K562 (cell line): ENCODE measurements around the gene MAP4K4. TPM values are rescaled to one million over a fixed set of nuclear protein-coding genes. Genes with fewer than 3 reads are reported as not detected.

ENCODE experiments used
- ATAC-seq: fragments of 200-7000 bp; cut with Tn5 transposase; 3 replicates; pipeline ENCODE4 v1.9.1; 2020; ENCODE audit warnings: moderate library complexity
- BruUV-seq: library from RNA; stranded (reverse); fragments of 400-500 nt; replicated peaks from 2 replicates; lab custom pipeline; 2021; lab: Mats Ljungman, UMichigan
- CTCF ChIA-PET: fragments of 300-600 bp; formaldehyde crosslinking; extraction: SDS; loops from one replicate; lab custom pipeline; 2021; ENCODE audit warnings: low intra/inter-chr PET ratio; lab: Yijun Ruan, JAX
- POLR2A ChIA-PET: fragments of 300-600, 350-650 bp; sonication (Branson Sonifier 250); formaldehyde crosslinking; extraction: SDS; loops from one replicate; lab custom pipeline; 2021; ENCODE audit warnings: antibody characterized with exemption, inconsistent platforms; lab: Yijun Ruan, JAX
- DNase-seq, 4 experiments: peaks; one replicate each; pipeline versions ENCODE4 v3.0.0 to v3.0.0-alpha.2; 2011 to 2018; ENCODE audit warnings: low spot score in 3 of 4, mixed read lengths in 3 of 4; ENCODE audit errors: extremely low read depth in 1 of 4
- FAIRE-seq: peaks from 2 replicates; lab custom pipeline; 2011; peaks lifted over from hg19 to GRCh38; lab: Jason Lieb, UNC
- H2AFZ ChIP-seq: 2 replicates; pipeline ENCODE4 v1.6.0; 2011; ENCODE audit warnings: low read depth, low read length, control low read depth, inconsistent platforms
- H3K27ac ChIP-seq: fragments of 200-600 bp; 3 replicates; pipeline ENCODE4 v1.8.0; 2011; ENCODE audit warnings: low read depth, mild to moderate bottlenecking, control low read depth, inconsistent platforms, low read length, moderate library complexity, mixed read lengths; ENCODE audit errors: extremely low read depth
- H3K27me3 ChIP-seq, 2 experiments: fragments of 300-600 bp in 1 of 2; 2 replicates in 1 of 2; 3 replicates in 1 of 2; pipeline versions ENCODE4 v1.6.0 to v1.8.0; 2011; ENCODE audit warnings: inconsistent platforms in 2 of 2, low read length in 2 of 2, mild to moderate bottlenecking in 1 of 2, mixed read lengths in 1 of 2, moderate library complexity in 1 of 2; ENCODE audit not compliant: control insufficient read depth in 2 of 2, insufficient read depth in 2 of 2
- H3K36me3 ChIP-seq: fragments of 300-600 bp; 3 replicates; pipeline ENCODE4 v1.8.0; 2011; ENCODE audit warnings: mild to moderate bottlenecking, low read length, inconsistent platforms; ENCODE audit not compliant: control insufficient read depth, insufficient read depth
- H3K4me1 ChIP-seq, 2 experiments: fragments of 200-600 bp in 1 of 2; replicated peaks in 1 of 2; 2 replicates in 1 of 2; 3 replicates in 1 of 2; pipeline versions ENCODE4 v1.5.1 to v1.8.0; 2011; ENCODE audit warnings: inconsistent platforms in 2 of 2, low read length in 2 of 2, mild to moderate bottlenecking in 1 of 2, mixed read lengths in 1 of 2, moderate library complexity in 1 of 2; ENCODE audit not compliant: control insufficient read depth in 2 of 2, insufficient read depth in 2 of 2
- H3K4me2 ChIP-seq: 2 replicates; pipeline ENCODE4 v1.6.1; 2011; ENCODE audit warnings: low read length, control low read depth, inconsistent platforms, mixed read lengths; ENCODE audit not compliant: insufficient read depth
- H3K4me3 ChIP-seq: fragments of 200-600 bp; sonication (generic), shearing (Covaris generic); 2 replicates; pipeline ENCODE4 v1.5.1; 2016; ENCODE audit warnings: control low read depth, inconsistent platforms
- H3K79me2 ChIP-seq: fragments of 200-600 bp; 3 replicates; pipeline ENCODE4 v1.8.0; 2011; ENCODE audit warnings: low read length, inconsistent platforms; ENCODE audit not compliant: control insufficient read depth, insufficient read depth
- H3K9ac ChIP-seq, 2 experiments: 2 replicates each; pipeline versions ENCODE4 v1.6.0 to v1.6.1; 2011; ENCODE audit warnings: low read depth in 2 of 2, low read length in 2 of 2, control low read depth in 1 of 2, inconsistent platforms in 1 of 2, mild to moderate bottlenecking in 1 of 2, mixed read lengths in 1 of 2; ENCODE audit not compliant: insufficient read depth in 1 of 2
- H3K9me1 ChIP-seq: one replicate; pipeline ENCODE4 v1.6.0; 2011; ENCODE audit warnings: inconsistent platforms, mild to moderate bottlenecking, low read length, moderate library complexity; ENCODE audit not compliant: control insufficient read depth, insufficient read depth
- H3K9me3 ChIP-seq: replicated peaks from 2 replicates; pipeline ENCODE4 v1.5.1; 2011; ENCODE audit warnings: low read depth, low read length, inconsistent platforms; ENCODE audit not compliant: control insufficient read depth, insufficient read depth
- H4K20me1 ChIP-seq: replicated peaks from 2 replicates; pipeline ENCODE4 v1.6.1; 2011; ENCODE audit warnings: low read length, inconsistent platforms, mixed read lengths; ENCODE audit not compliant: control insufficient read depth, insufficient read depth
- ARNT ChIP-seq, 2 experiments: fragments of 450-650 bp; IDR thresholded peaks; 2 replicates each; pipeline ENCODE4 v1.6.1; 2016; ENCODE audit warnings: mild to moderate bottlenecking in 1 of 2
- CREB1 ChIP-seq, 2 experiments: sonication (generic) in 1 of 2; formaldehyde crosslinking in 1 of 2; IDR thresholded peaks; 2 replicates each; pipeline versions ENCODE4 v1.6.1 to v1.8.0; 2012 to 2022; ENCODE audit warnings: inconsistent platforms in 1 of 2, mild to moderate bottlenecking in 1 of 2, missing genetic modification reagents in 1 of 2, moderate library complexity in 1 of 2
- EHMT2 ChIP-seq: fragments of 450-650 bp; IDR thresholded peaks from 2 replicates; pipeline ENCODE4 v1.6.1; 2018; ENCODE audit warnings: antibody characterized with exemption
- JUN ChIP-seq, 2 experiments: sonication (generic) in 1 of 2; formaldehyde crosslinking in 1 of 2; IDR thresholded peaks; 2 replicates each; pipeline versions ENCODE4 v1.6.1 to v1.8.0; 2012 to 2022; ENCODE audit warnings: borderline replicate concordance in 2 of 2, mild to moderate bottlenecking in 2 of 2, improper control_type of control experiment in 1 of 2, low read depth in 1 of 2, low read length in 1 of 2, missing genetic modification reagents in 1 of 2
- MAZ ChIP-seq, 2 experiments: fragments of 450-650 bp in 1 of 2; sonication (generic) in 1 of 2; formaldehyde crosslinking; IDR thresholded peaks in 1 of 2; conservative IDR thresholded peaks in 1 of 2; 2 replicates each; pipeline versions ENCODE4 v1.4.0 to v1.5.0; 2020; ENCODE audit warnings: mild to moderate bottlenecking in 1 of 2, missing genetic modification reagents in 1 of 2
- MTA2 ChIP-seq: fragments of 450-650 bp; IDR thresholded peaks from 2 replicates; pipeline ENCODE4 v1.6.1; 2016; ENCODE audit warnings: low read depth
- POLR2A ChIP-seq: fragments of 450-650 bp; conservative IDR thresholded peaks from 2 replicates; pipeline ENCODE4 v1.6.1; 2016
- SOX6 ChIP-seq: fragments of 450-650 bp; IDR thresholded peaks from 2 replicates; pipeline ENCODE4 v1.6.1; 2014; ENCODE audit warnings: mild to moderate bottlenecking
- SREBF2 ChIP-seq: sonication (generic); formaldehyde crosslinking; IDR thresholded peaks from 2 replicates; pipeline ENCODE4 v1.4.0; 2020; ENCODE audit warnings: mild to moderate bottlenecking, missing genetic modification reagents
- THAP7 ChIP-seq: fragments of 250-450 bp; sonication (Bioruptor Pico); IDR thresholded peaks from 2 replicates; pipeline ENCODE4 v1.5.0; 2021
- ZNF436 ChIP-seq: fragments of 250-450, 450-650 bp; sonication (Bioruptor Pico); formaldehyde crosslinking; IDR thresholded peaks from 2 replicates; pipeline ENCODE4 v1.7.0; 2020; ENCODE audit warnings: mild to moderate bottlenecking
- ZNF778 ChIP-seq: fragments of 450-650 bp; formaldehyde crosslinking; IDR thresholded peaks from 2 replicates; pipeline ENCODE4 v1.4.0; 2020; ENCODE audit warnings: mild to moderate bottlenecking, moderate library complexity
- WGBS: fragments of 100-300 bp; shearing (Covaris generic); methylation state at CpG from one replicate; pipeline ENCODE4 v1.1.6; 2016; ENCODE audit warnings: low coverage, mixed read lengths; ENCODE audit not compliant: insufficient coverage; ENCODE audit errors: missing lambda C conversion rate; 5-methylcytosine and 5-hydroxymethylcytosine counted together
- in situ Hi-C: fragments of 300-500 bp; cut with MboI; formaldehyde crosslinking; loops from 4 replicates; pipeline ENCODE4 v1.15.0; 2018; ENCODE audit warnings: inconsistent platforms, mixed read lengths
- intact Hi-C: fragments of 100-400 bp; cut with micrococcal nuclease; formaldehyde crosslinking; loops from 2 replicates; pipeline ENCODE4 v1.14.2; 2022
- polyA plus RNA-seq, 8 experiments: library from polyadenylated mRNA; depleted of rRNA in 4 of 8; stranded (reverse) in 5 of 8; unstranded in 3 of 8; fragments of >200 nt; fragmentation: Nextera tagmentation in 2 of 8; fragmentation: Illumina TruSeq in 1 of 8; extraction: Ambion mirVana in 2 of 8; extraction: Trizol in 1 of 8; gene quantifications; 2 replicates each; pipeline versions ENCODE4 v1.2.1 to v1.2.3, GENCODE V29; 2011 to 2014; ENCODE audit warnings: inconsistent platforms in 1 of 8, missing spikeins in 1 of 8
- total RNA-seq, 7 experiments: library from RNA; depleted of rRNA in 6 of 7; stranded (reverse); fragments of >200 nt in 6 of 7; fragmentation: Illumina TruSeq in 2 of 7; extraction: Trizol in 2 of 7; gene quantifications; 2 replicates each; pipeline versions ENCODE4 v1.2.1 to v1.2.3, GENCODE V29; 2011 to 2021; ENCODE audit warnings: low replicate concordance in 1 of 7
- TF ChIP-seq, protein P1 (sequence below): fragments of 450-650 bp; IDR thresholded peaks from 2 replicates; pipeline ENCODE4 v1.6.1; 2016; ENCODE audit warnings: missing biosample characterization, missing genetic modification characterization

MAP4K4 gene
- total and polyA plus RNA-seq, 9 of the 15 experiments (the other 6 are each of a cell fraction or from before 2014, with no cell fraction given), result 7.6 to 76.4 (median 50.6) TPM

DNA sequence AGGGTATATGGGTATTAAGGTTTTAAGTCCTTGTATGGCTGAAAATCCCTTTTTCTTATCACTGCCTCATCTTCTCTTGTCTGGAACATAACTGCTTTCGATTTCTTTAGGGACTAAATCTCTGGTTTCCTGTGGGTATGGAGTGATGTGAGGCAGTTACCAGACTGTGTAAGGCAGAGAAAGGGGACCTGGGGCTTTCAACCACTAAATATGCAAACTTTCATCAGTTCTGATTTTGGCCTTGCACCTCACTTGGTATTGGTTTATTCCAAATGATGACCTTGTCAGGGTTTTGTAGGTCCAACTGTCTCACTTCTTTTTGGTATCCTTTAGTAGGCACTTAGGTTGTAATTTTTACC, 9.3 kb downstream of the MAP4K4 start:
- in situ Hi-C loops, result no loop called here
- no peak for DNase-seq
- FAIRE-seq, result no peak
- peaks cover 25% of the 10 kb centered on the region for H4K20me1 ChIP-seq
- peaks cover 91% of the 10 kb centered on the region for H3K79me2 ChIP-seq
- no peak overlapping the region for H3K9ac ChIP-seq
- H3K4me2 ChIP-seq, result no peak overlapping the region
- peaks cover 19% of the 10 kb centered on the region; the same call in 2 of the 3 replicates for H3K36me3 ChIP-seq
- no peaks in the 10 kb centered on the region for H3K9me3 ChIP-seq
- peaks cover 4% of the 10 kb centered on the region for H3K9me1 ChIP-seq
- ATAC-seq, result no peak
- H3K27ac ChIP-seq, result no peak overlapping the region
- intact Hi-C loops, result loop anchor here (5.0 kb wide), 1 partner anchor 46 kb away; no protein-coding TSS in a partner anchor
- H3K4me1 ChIP-seq, result peaks cover 0 to 18% of the 10 kb centered on the region in 2 experiments; a peak in 2 of 5 replicates
- H3K27me3 ChIP-seq, result no peaks in the 10 kb centered on the region
- H2AFZ ChIP-seq, result no peak overlapping the region
- ChIA-PET POLR2A (interaction anchor here (1.3 kb wide), 1 partner anchor 10 kb away, joined by 3 read pairs; no protein-coding TSS in a partner anchor), CTCF (no interaction called here)
- WGBS, result 38% methylated on average over 1 of the region's 1 CpG
- no peak for TF ChIP-seq POLR2A
- BruUV-seq, result no TSS peak
- no peak overlapping the region for H3K4me3 ChIP-seq

DNA sequence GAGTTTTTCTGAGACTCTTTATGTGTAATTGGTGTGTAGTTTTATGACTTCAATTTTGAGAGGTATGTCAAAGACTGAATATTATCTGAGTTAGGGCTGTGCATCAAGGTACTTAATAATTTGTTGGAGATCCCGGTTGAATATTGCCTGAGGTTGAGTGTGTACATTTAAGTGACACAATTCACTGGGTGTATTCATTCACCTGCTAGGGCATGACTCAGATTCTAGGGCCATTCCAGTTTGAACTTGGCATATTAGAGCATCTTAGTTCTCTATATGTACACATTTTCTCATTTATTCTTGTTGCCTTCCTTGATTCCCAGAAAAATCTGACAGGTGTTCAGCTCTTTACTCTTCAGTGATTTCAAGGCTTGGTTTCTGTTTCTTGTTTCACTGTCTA, 12.5 kb downstream of the MAP4K4 start:
- no peak overlapping the region for H2AFZ ChIP-seq
- no peak for DNase-seq
- TF ChIP-seq SREBF2 (CRISPR knock-in tag) (no peak), THAP7 (CRISPR knock-in tag) (no peak), ZNF778 (CRISPR knock-in tag) (no peak), JUN (IDR thresholded peaks at IDR 0.05; ENCODE audit: borderline replicate concordance, low read depth, low read length) (no peak), JUN (CRISPR knock-in tag; IDR thresholded peaks at IDR 0.05; ENCODE audit: borderline replicate concordance) (no peak), CREB1 (IDR thresholded peaks at IDR 0.05) (no peak), CREB1 (CRISPR knock-in tag; IDR thresholded peaks at IDR 0.05) (no peak), MTA2 (no peak), ARNT (IDR thresholded peaks at IDR 0.05) (no peak), SOX6 (no peak), ZNF436 (CRISPR knock-in tag) (no peak), MAZ (CRISPR knock-in tag; conservative IDR thresholded peaks at IDR 0.05 in 1 of 2, IDR thresholded peaks at IDR 0.05 in 1 of 2) (no peak), EHMT2 (no peak)
- TF ChIP-seq, protein P1, sequence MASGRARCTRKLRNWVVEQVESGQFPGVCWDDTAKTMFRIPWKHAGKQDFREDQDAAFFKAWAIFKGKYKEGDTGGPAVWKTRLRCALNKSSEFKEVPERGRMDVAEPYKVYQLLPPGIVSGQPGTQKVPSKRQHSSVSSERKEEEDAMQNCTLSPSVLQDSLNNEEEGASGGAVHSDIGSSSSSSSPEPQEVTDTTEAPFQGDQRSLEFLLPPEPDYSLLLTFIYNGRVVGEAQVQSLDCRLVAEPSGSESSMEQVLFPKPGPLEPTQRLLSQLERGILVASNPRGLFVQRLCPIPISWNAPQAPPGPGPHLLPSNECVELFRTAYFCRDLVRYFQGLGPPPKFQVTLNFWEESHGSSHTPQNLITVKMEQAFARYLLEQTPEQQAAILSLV, result no peak
- no peak overlapping the region for H3K4me2 ChIP-seq
- no peak overlapping the region for H3K27ac ChIP-seq
- no peak overlapping the region for H3K4me3 ChIP-seq
- no TSS peak for BruUV-seq
- peaks cover 4% of the 10 kb centered on the region for H3K9me1 ChIP-seq
- H3K9me3 ChIP-seq, result no peaks in the 10 kb centered on the region
- no peak overlapping the region for H3K9ac ChIP-seq
- peaks cover 21% of the 10 kb centered on the region; the same call in 1 of the 2 replicates for H4K20me1 ChIP-seq
- H3K27me3 ChIP-seq, result no peaks in the 10 kb centered on the region
- 0 out of 3 replicates have a peak, but pooled peaks cover 6% of the 10 kb centered on the region for H3K36me3 ChIP-seq
- POLR2A ChIA-PET, result interaction anchor here (0.7 to 2.3 kb wide), 4 partner anchors 11 to 14 kb away, joined by 3 to 18 read pairs (median 4); no protein-coding TSS in a partner anchor
- ATAC-seq, result no peak
- CTCF ChIA-PET, result no interaction called here
- 69% methylated on average over 1 of the region's 1 CpG for WGBS
- intact Hi-C loops (no loop called here), in situ Hi-C loops (no loop called here)
- peaks cover 0 to 18% of the 10 kb centered on the region in 2 experiments; a peak in 2 of 5 replicates for H3K4me1 ChIP-seq
- peaks cover 86% of the 10 kb centered on the region for H3K79me2 ChIP-seq
- FAIRE-seq, result no peak
